Right lobe of liver (tissue), 4 donors: Measurements from ENCODE around the gene COLEC11.

ENCODE experiments used
- POLR2A ChIP-seq: fragments of 450-650 bp; IDR thresholded peaks from one replicate; pipeline ENCODE4 v1.6.1; 2017; ENCODE audit warnings: antibody characterized with exemption, mild to moderate bottlenecking
- TF ChIP-seq, protein P1 (sequence below), 4 donors: fragments of 200-600 bp in 3 of 4; fragments of 450-650 bp in 1 of 4; IDR thresholded peaks; one replicate each; pipeline versions ENCODE4 v1.5.1 to v1.8.0; 2016 to 2022; ENCODE audit warnings: antibody characterized with exemption in 4 of 4, mild to moderate bottlenecking in 2 of 4
- donor health status: DM: no; HTN: no; CAD: no.
- donor health status: DM: no; HTN: no; CAD: no.
- donor health status: DM: no; HTN: yes; CAD: no.

- TF ChIP-seq POLR2A = no peak
- TF ChIP-seq, protein P1, sequence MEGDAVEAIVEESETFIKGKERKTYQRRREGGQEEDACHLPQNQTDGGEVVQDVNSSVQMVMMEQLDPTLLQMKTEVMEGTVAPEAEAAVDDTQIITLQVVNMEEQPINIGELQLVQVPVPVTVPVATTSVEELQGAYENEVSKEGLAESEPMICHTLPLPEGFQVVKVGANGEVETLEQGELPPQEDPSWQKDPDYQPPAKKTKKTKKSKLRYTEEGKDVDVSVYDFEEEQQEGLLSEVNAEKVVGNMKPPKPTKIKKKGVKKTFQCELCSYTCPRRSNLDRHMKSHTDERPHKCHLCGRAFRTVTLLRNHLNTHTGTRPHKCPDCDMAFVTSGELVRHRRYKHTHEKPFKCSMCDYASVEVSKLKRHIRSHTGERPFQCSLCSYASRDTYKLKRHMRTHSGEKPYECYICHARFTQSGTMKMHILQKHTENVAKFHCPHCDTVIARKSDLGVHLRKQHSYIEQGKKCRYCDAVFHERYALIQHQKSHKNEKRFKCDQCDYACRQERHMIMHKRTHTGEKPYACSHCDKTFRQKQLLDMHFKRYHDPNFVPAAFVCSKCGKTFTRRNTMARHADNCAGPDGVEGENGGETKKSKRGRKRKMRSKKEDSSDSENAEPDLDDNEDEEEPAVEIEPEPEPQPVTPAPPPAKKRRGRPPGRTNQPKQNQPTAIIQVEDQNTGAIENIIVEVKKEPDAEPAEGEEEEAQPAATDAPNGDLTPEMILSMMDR (IDR thresholded peaks at IDR 0.05) = no peak
These were observed 23.6 kb upstream of the COLEC11 start for GRCh38 chr2:3571284-3571683.
